ENCODE data around the gene RASA3.
"Not testable (repeated sequence)": the region's sequence is repeated elsewhere in the genome, so short reads cannot be mapped to it uniquely, and the experiment has no call there.

RASA3 gene

GRCh38 chr13:114077099-114077932 lies 55.1 kb downstream of the RASA3 start:
- DNase-seq, result no peak

GRCh38 chr13:114076329-114077090 lies 55.9 kb downstream of the RASA3 start:
- DNase-seq, result no peak

- DNase-seq, result not testable (repeated sequence)
Measured at GRCh38 chr13:114075811-114076210, 56.6 kb downstream of the RASA3 start.

GRCh38 chr13:114074671-114075315 lies 57.6 kb downstream of the RASA3 start:
- DNase-seq, result no peak

GRCh38 chr13:114073881-114074612 lies 58.4 kb downstream of the RASA3 start:
- DNase-seq, result no peak

- DNase-seq, result no peak
Measured at GRCh38 chr13:114072421-114072820, 60.0 kb downstream of the RASA3 start.

- DNase-seq, result no peak
Measured at GRCh38 chr13:114071991-114072390, 60.4 kb downstream of the RASA3 start.

- no peak for DNase-seq
Measured at GRCh38 chr13:114071410-114071809, 61.0 kb downstream of the RASA3 start.

- no peak for DNase-seq
Measured at GRCh38 chr13:114070098-114070799, 62.2 kb downstream of the RASA3 start.

- DNase-seq, result no peak
Measured at GRCh38 chr13:114069376-114070097, 62.9 kb downstream of the RASA3 start.

- no peak for DNase-seq
Measured at GRCh38 chr13:114068656-114069318, 63.6 kb downstream of the RASA3 start.

GRCh38 chr13:114067886-114068651 lies 64.4 kb downstream of the RASA3 start:
- peak; percentile 29 for DNase-seq

- DNase-seq, result no peak
Measured at GRCh38 chr13:114067381-114067885, 65.0 kb downstream of the RASA3 start.

- DNase-seq, result no peak
Measured at GRCh38 chr13:114066956-114067355, 65.5 kb downstream of the RASA3 start.

GRCh38 chr13:114065926-114066774 lies 66.3 kb downstream of the RASA3 start:
- no peak for DNase-seq

- peak; percentile 65 for DNase-seq
Measured at GRCh38 chr13:114065141-114065925, 67.1 kb downstream of the RASA3 start.

- no peak for DNase-seq
Measured at GRCh38 chr13:114064450-114065140, 67.8 kb downstream of the RASA3 start.

Measured in effector CD4-positive, alpha-beta T cell (primary cell).